HG03064 (cell line): Measurements from ENCODE around the gene WDR37.
"Not testable (repeated sequence)": the region's sequence is repeated elsewhere in the genome, so short reads cannot be mapped to it uniquely, and the experiment has no call there.

Experiments used
- ATAC-seq: cut with Tn5 transposase; IDR thresholded peaks from one replicate; pipeline ENCODE4 v1.9.1; 2021; ENCODE audit warnings: low read depth; ENCODE audit not compliant: unreplicated experiment

WDR37 gene

DNA sequence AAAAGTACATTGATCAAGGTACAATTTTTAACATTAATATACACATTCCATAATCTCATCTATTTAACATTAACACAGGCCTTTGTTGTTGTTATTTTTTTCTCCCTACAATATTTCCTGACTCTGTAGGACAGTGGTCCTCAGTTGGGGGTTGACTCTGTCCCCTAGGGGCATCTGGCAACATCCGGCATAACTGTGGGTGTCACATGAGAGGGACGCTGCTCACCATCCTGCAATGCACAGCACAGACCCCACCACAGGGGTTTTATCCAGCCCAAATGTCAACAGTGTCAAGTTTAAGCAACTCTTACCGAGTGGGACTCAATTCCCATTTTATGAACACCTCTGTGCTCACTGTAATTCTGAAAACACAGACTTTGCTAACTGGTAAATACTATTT, 16.1 kb upstream of the WDR37 start:
- ATAC-seq, result no peak

DNA sequence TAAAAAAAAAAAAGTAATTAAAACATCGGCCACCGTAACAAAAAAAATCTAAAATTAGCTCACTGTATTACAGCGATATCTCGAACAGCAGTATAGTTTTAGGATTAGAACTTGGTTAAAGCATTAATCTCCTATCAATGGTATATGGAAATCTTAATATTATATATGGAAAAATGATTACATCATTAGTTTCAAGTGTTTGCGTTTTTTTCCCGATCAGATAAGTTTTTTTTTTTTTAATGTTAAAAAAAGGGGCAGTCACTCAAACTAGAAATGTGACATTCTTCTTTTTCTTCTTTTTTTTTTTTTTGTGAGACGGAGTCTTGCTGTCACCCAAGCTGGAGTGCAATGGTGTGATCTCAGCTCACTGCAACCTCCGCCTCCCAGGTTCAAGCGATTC, 14.7 kb upstream of the WDR37 start:
- ATAC-seq, result no peak

DNA sequence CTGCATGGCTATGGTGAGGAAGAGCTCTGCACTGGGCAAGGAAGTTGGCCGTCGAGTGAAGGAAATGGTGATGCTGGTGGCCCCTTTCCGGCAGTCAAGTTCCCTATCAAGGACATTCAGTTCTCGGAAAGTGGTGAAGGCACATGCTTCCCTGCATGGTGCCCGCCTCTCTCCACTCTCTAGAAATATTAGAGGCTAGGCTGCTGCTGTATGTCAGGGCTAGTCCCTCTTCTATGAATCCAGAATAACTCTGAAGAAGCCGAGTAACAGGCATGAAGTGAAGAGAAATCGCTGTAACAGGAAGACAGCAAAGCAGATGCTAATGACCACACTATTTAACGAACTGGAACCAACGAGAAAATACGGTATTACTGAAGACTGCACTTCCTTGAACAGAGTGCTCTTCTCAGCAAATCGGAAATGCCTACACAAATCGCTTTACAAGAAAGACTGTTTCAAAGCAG, 12.6 kb upstream of the WDR37 start:
- ATAC-seq, result peak; percentile 51

GRCh38 chr10:1044146-1044545, 12.0 kb upstream of the WDR37 start:
- no peak for ATAC-seq

- ATAC-seq, result no peak
Observed at GRCh38 chr10:1044964-1045363, 11.2 kb upstream of the WDR37 start.

- no peak for ATAC-seq
Observed at GRCh38 chr10:1045415-1045814, 10.8 kb upstream of the WDR37 start.

GRCh38 chr10:1047937-1048336, 8.2 kb upstream of the WDR37 start:
- ATAC-seq, result no peak

GRCh38 chr10:1048349-1048731, 7.8 kb upstream of the WDR37 start:
- peak; percentile 8 for ATAC-seq

DNA sequence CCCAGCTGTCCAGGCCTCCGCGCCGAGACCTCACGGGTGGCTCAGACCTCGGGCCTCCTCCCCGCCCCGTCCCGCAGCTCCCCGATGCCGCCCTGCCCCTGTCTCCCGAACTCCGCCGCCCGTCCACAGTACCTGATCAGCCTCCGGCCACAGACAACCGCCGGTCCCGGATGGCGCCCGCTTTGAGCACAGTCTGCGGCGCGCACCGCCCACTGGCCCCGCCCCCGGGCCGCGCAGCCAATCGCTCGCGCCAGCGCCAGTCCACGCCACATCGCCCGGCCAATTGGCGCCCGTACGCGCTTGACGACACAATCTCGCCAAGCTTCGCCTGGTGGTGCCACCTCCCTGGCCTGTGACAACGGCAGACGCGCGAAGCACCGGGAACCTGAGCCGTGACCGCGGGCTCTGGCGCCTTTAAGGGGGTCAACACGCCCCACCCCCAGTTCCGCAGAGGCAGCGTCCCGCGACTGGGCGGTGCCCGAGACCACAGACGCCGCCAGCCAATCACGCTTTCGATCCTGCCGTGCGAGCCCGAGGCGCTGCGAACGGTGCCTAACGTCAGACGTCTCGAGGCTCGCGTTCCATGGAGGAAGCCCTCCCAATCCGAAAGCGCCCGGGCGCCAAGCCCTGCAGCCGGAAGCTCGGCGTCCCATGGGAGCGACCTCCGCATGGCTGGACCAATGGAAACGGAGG, 7.3 kb upstream of the WDR37 start, which contains the start of gene IDI1:
Gene IDI1 (minus strand): TSS at position 388 of the 693 bp plus-strand sequence. CDS start 116 bp downstream, at position 272.
- ATAC-seq, result peak; percentile 77

DNA sequence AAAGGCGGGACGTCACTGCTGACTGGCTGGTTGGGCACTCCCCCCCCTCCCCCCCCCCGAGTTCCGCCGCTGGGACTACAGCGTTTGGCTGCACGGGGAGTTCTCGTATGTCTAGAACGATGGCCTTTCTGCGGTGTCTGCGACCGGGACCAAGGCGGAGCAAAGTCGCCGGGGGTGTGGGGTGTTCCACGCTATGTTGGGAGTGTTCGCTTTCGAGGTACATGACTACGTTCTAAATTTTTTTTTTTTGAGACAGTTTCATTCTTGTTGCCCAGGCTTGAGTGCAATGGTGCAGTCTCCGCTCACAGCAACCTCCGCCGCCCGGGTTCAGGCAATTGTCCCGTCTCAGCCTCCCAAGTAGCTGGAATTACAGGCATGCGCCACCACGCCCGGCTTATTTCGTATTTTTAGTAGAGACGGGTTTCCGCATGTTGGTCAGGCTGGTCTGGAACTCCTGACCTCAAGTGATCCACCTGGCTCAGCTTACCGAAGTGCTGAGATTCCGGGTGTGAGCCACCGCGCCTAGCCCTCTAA, 6.7 kb upstream of the WDR37 start:
- ATAC-seq, result no peak

GRCh38 chr10:1050145-1050544, 6.0 kb upstream of the WDR37 start:
- no peak for ATAC-seq

- no peak for ATAC-seq
Observed at GRCh38 chr10:1050554-1050953, 5.6 kb upstream of the WDR37 start.

DNA sequence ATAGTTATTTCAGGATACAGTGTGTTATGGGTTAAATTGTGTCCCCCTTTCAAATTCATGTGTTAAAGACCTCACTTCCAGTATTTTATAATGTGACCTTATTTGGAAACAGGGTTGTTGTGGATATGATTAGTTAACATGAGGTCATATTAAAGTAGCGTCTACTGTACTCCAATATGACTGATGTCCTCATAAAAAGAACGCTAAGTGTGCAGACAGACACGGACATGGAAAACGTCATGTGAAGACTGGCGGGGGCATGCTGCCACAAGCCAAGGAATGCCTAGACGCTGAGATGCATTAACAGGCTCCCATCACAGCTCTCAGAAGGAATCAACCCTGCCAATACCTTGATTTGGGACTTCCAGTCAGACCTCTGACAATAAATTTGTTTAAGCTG, 1.5 kb upstream of the WDR37 start:
- no peak for ATAC-seq

GRCh38 chr10:1057106-1057657, 997 bp downstream of the WDR37 start:
- ATAC-seq, result peak; percentile 1

- no peak for ATAC-seq
Observed at GRCh38 chr10:1058017-1058416, 1.8 kb downstream of the WDR37 start.

DNA sequence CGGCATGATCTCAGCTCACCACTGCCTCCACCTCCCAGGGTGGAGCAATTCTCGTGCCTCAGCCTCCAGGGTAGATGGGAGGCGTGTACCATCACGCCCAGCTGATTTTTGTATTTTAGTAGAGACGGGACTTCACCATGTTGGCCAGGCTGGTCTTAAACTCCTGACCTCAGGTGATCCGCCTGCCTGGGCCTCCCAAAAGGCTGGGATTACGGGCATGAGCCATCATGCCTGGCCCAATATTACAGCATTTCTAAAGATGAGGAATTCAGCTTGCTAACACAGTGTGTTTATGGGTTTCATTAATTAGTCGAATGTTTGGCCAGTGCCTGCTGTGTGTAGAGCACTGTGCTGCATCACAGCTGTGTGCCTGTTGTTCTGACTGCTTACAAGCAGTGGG, 3.7 kb downstream of the WDR37 start:
- ATAC-seq, result no peak

- no peak for ATAC-seq
Observed at GRCh38 chr10:1061930-1062774, 6.0 kb downstream of the WDR37 start.

GRCh38 chr10:1063232-1063865, 7.2 kb downstream of the WDR37 start:
- no peak for ATAC-seq

GRCh38 chr10:1064964-1065247, 8.7 kb downstream of the WDR37 start:
- ATAC-seq, result no peak

- not testable (repeated sequence) for ATAC-seq
Observed at GRCh38 chr10:1066734-1067133, 10.5 kb downstream of the WDR37 start.
